ENCODE results near the gene FAM234B. TPM values are rescaled to one million over a fixed set of nuclear protein-coding genes. Genes with fewer than 3 reads are reported as not detected.
A peak's percentile ranks its signal among the peaks of the same experiment; 100 is the strongest.

FAM234B gene
- total RNA-seq, 3 donors from 2014 or later (not counting 1 experiment from before 2014, with no cell fraction given), result 5.5 to 8.7 (median 6.6) TPM

DNA sequence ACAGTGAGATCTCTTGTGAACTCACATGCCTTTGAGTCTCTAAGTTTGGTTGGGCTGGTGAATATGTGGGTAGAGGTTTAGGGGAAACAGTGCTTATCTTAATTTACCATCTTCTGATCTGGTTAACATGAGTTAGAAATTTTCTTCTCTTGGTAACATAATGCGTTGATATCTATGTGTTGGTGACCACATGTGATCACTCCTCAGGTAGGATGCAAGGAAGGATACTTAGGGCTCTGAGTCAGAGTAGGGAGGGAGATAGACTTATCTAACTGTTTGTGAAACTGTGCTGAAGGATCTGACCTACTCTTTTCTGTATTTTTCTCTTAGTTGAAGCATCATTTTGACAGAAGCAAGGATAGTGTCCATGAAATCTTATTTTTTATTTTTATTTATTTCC lies 23.1 kb downstream of the FAM234B start:
- ATAC-seq (peak in 2 of 3 donors; percentile 41 to 42), DNase-seq (no peak)
- WGBS (ENCODE audit: insufficient coverage), result 33% methylated on average over 1 of the region's 1 CpG
- Mint-ChIP-seq H3K4me1 (peaks cover 0 to 6% of the 10 kb centered on the region in 2 donors), H3K9me3 (no peaks in the 10 kb centered on the region), H3K4me3 (no peak overlapping the region), H3K27me3 (ENCODE audit: low read depth in 2 of 2) (no peaks in the 10 kb centered on the region), H3K36me3 (no peaks in the 10 kb centered on the region), H3K27ac (peak overlapping the region in 1 of 2 donors; percentile 65)
- H3K27me3 ChIP-seq (ENCODE audit: control insufficient read depth, insufficient read depth, low read length), result no peaks in the 10 kb centered on the region
- H3K36me3 ChIP-seq (ENCODE audit: control insufficient read depth, insufficient read depth, low read length), result peaks cover 14% of the 10 kb centered on the region
- H3K9me3 ChIP-seq (ENCODE audit: control insufficient read depth, insufficient read depth, low read length), result no peaks in the 10 kb centered on the region
- H3K4me1 ChIP-seq (ENCODE audit: control insufficient read depth, insufficient read depth, low read length), result no peaks in the 10 kb centered on the region
- H3K27ac ChIP-seq (ENCODE audit: low read length), result no peak overlapping the region
- intact Hi-C loops (cut with micrococcal nuclease), result no loop called here
- TF ChIP-seq, protein P1, sequence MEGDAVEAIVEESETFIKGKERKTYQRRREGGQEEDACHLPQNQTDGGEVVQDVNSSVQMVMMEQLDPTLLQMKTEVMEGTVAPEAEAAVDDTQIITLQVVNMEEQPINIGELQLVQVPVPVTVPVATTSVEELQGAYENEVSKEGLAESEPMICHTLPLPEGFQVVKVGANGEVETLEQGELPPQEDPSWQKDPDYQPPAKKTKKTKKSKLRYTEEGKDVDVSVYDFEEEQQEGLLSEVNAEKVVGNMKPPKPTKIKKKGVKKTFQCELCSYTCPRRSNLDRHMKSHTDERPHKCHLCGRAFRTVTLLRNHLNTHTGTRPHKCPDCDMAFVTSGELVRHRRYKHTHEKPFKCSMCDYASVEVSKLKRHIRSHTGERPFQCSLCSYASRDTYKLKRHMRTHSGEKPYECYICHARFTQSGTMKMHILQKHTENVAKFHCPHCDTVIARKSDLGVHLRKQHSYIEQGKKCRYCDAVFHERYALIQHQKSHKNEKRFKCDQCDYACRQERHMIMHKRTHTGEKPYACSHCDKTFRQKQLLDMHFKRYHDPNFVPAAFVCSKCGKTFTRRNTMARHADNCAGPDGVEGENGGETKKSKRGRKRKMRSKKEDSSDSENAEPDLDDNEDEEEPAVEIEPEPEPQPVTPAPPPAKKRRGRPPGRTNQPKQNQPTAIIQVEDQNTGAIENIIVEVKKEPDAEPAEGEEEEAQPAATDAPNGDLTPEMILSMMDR (IDR thresholded peaks at IDR 0.05), result no peak
- no peak overlapping the region for H3K4me3 ChIP-seq (ENCODE audit: low read length)

DNA sequence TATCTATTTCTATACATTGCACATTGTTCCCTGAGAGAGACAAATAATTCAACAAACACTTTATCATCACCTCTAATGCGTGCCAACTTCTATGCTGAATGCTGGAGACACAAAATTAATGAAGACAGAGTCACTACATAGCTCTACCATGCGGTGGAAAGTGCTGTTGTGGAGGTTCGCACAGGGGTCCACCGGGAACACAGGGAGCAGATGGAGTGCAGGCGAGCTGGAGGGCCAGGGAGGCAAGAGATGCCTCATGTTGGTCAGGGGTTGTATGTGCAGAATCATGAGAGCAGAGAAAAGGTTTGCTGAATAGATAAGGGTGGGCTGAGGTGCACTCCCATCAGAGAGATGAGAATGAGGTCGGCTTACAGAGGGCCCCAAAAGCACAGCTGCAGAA lies 25.2 kb downstream of the FAM234B start:
- intact Hi-C loops (cut with micrococcal nuclease), result no loop called here
- no peaks in the 10 kb centered on the region for H3K27me3 ChIP-seq (ENCODE audit: control insufficient read depth, insufficient read depth, low read length)
- H3K27ac ChIP-seq (ENCODE audit: low read length), result no peak overlapping the region
- H3K9me3 ChIP-seq (ENCODE audit: control insufficient read depth, insufficient read depth, low read length), result no peaks in the 10 kb centered on the region
- 92% methylated on average over 6 of the region's 6 CpGs for WGBS (ENCODE audit: insufficient coverage)
- Mint-ChIP-seq H3K27ac (no peak overlapping the region), H3K27me3 (ENCODE audit: low read depth in 2 of 2) (no peaks in the 10 kb centered on the region), H3K4me3 (no peak overlapping the region), H3K4me1 (peaks cover 0 to 6% of the 10 kb centered on the region in 2 donors), H3K36me3 (no peaks in the 10 kb centered on the region), H3K9me3 (no peaks in the 10 kb centered on the region)
- DNase-seq (no peak), ATAC-seq (no peak)
- TF ChIP-seq, protein P1 (IDR thresholded peaks at IDR 0.05), result no peak
- H3K4me3 ChIP-seq (ENCODE audit: low read length), result no peak overlapping the region
- no peaks in the 10 kb centered on the region for H3K4me1 ChIP-seq (ENCODE audit: control insufficient read depth, insufficient read depth, low read length)
- H3K36me3 ChIP-seq (ENCODE audit: control insufficient read depth, insufficient read depth, low read length), result peaks cover 14% of the 10 kb centered on the region

DNA sequence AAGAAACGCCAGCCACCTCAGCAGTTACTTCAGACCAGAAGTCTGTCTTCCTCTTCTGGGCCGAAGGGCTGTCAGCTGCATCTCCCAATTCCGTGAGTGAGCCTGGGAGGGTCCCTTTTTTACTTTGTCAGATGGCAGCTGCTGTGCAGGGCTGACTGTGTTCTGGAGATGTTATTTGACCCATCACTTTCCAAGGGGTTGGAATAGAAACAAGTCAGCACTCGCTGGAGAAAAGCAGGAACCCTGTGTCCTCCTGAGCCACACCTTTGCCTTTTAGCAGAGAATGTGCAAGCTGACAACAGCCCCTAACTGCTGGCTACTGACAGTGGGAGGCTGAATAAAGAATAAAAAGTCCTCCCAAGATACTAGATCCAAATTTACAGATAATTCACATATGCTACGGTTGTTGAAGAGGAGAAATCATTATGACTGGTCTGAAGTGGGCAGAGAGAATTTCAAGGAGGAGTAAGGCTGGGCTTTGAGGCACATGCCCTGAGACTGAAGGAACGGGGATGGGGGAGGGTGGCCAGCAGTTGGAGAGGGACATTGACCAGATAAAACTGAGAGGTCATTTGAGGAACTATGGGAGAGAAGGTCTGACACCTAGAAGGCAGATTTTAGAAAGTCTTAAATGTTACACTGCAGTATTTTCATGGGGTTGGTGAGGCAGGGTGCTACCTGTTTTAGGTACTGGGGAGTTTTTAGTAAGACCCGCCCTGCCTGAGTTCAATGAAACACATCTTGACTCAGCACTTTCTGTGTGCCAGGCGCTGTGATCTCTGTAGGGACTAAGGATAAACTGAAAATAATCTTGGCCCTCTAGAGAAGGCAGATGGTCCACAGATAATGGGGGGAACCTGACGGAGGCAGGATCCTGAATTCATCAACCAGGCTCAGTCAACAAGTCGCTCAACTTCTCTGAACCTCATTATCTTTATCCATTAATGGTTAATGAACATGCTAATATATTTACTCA lies 27.4 kb downstream of the FAM234B start:
- DNase-seq (no peak), ATAC-seq (no peak)
- TF ChIP-seq, protein P1 (IDR thresholded peaks at IDR 0.05), result no peak
- intact Hi-C loops (cut with micrococcal nuclease), result no loop called here
- no peaks in the 10 kb centered on the region for H3K4me1 ChIP-seq (ENCODE audit: control insufficient read depth, insufficient read depth, low read length)
- no peaks in the 10 kb centered on the region for H3K9me3 ChIP-seq (ENCODE audit: control insufficient read depth, insufficient read depth, low read length)
- H3K36me3 ChIP-seq (ENCODE audit: control insufficient read depth, insufficient read depth, low read length), result peaks cover 14% of the 10 kb centered on the region
- Mint-ChIP-seq H3K36me3 (no peaks in the 10 kb centered on the region), H3K27me3 (ENCODE audit: low read depth in 2 of 2) (no peaks in the 10 kb centered on the region), H3K4me3 (no peak overlapping the region), H3K27ac (no peak overlapping the region), H3K4me1 (peaks cover 0 to 6% of the 10 kb centered on the region in 2 donors), H3K9me3 (no peaks in the 10 kb centered on the region)
- H3K4me3 ChIP-seq (ENCODE audit: low read length), result no peak overlapping the region
- 84% methylated on average over 9 of the region's 10 CpGs for WGBS (ENCODE audit: insufficient coverage)
- H3K27ac ChIP-seq (ENCODE audit: low read length), result no peak overlapping the region
- H3K27me3 ChIP-seq (ENCODE audit: control insufficient read depth, insufficient read depth, low read length), result no peaks in the 10 kb centered on the region
